Measurements from ENCODE around the gene SLC19A1.

SLC19A1 gene

GRCh38 chr21:45524756-45525152 lies 17.5 kb downstream of the SLC19A1 start:
- TF ChIP-seq FOXM1 (IDR thresholded peaks at IDR 0.05; ENCODE audit: borderline replicate concordance, low read depth) (no peak), TCF12 (IDR thresholded peaks at IDR 0.05; ENCODE audit: low read depth) (no peak), REST (IDR thresholded peaks at IDR 0.05; ENCODE audit: low read depth) (no peak), ZBTB7A (IDR thresholded peaks at IDR 0.05; ENCODE audit: low read depth) (no peak), RAD21 (IDR thresholded peaks at IDR 0.05; ENCODE audit: low read depth) (no peak), CEBPB (IDR thresholded peaks at IDR 0.05) (no peak), TAF1 (IDR thresholded peaks at IDR 0.05; ENCODE audit: low read depth) (no peak), EP300 (IDR thresholded peaks at IDR 0.05; ENCODE audit: borderline replicate concordance) (no peak), YY1 (IDR thresholded peaks at IDR 0.05; ENCODE audit: low read depth) (no peak), EGR1 (IDR thresholded peaks at IDR 0.05) (no peak), TEAD4 (IDR thresholded peaks at IDR 0.05) (no peak)

GRCh38 chr21:45523411-45524101 lies 18.7 kb downstream of the SLC19A1 start:
- TF ChIP-seq TCF12 (IDR thresholded peaks at IDR 0.05; ENCODE audit: low read depth) (no peak), ZBTB7A (IDR thresholded peaks at IDR 0.05; ENCODE audit: low read depth) (no peak), MAX (IDR thresholded peaks at IDR 0.05) (no peak), REST (IDR thresholded peaks at IDR 0.05; ENCODE audit: low read depth) (no peak), TAF1 (IDR thresholded peaks at IDR 0.05; ENCODE audit: low read depth) (no peak), TEAD4 (IDR thresholded peaks at IDR 0.05) (no peak), EP300 (IDR thresholded peaks at IDR 0.05; ENCODE audit: borderline replicate concordance) (no peak), EGR1 (IDR thresholded peaks at IDR 0.05) (no peak), YY1 (IDR thresholded peaks at IDR 0.05; ENCODE audit: low read depth) (no peak), CEBPB (IDR thresholded peaks at IDR 0.05) (no peak), RAD21 (IDR thresholded peaks at IDR 0.05; ENCODE audit: low read depth) (no peak), CREB1 (IDR thresholded peaks at IDR 0.05; ENCODE audit: low read depth) (no peak)

- TF ChIP-seq TAF1 (IDR thresholded peaks at IDR 0.05; ENCODE audit: low read depth), result no peak
- no peak for TF ChIP-seq CEBPB (IDR thresholded peaks at IDR 0.05)
- TF ChIP-seq TEAD4 (IDR thresholded peaks at IDR 0.05), result no peak
- no peak for TF ChIP-seq RAD21 (IDR thresholded peaks at IDR 0.05; ENCODE audit: low read depth)
- no peak for TF ChIP-seq EP300 (IDR thresholded peaks at IDR 0.05; ENCODE audit: borderline replicate concordance)
- no peak for TF ChIP-seq ZBTB7A (IDR thresholded peaks at IDR 0.05; ENCODE audit: low read depth)
- TF ChIP-seq EGR1 (IDR thresholded peaks at IDR 0.05), result no peak
- TF ChIP-seq NFIC (IDR thresholded peaks at IDR 0.05), result no peak
- TF ChIP-seq FOXM1 (IDR thresholded peaks at IDR 0.05; ENCODE audit: borderline replicate concordance, low read depth), result no peak
- TF ChIP-seq REST (IDR thresholded peaks at IDR 0.05; ENCODE audit: low read depth), result no peak
- no peak for TF ChIP-seq YY1 (IDR thresholded peaks at IDR 0.05; ENCODE audit: low read depth)
- no peak for TF ChIP-seq CREB1 (IDR thresholded peaks at IDR 0.05; ENCODE audit: low read depth)
These were observed 19.3 kb downstream of the SLC19A1 start for GRCh38 chr21:45522986-45523385.

- TF ChIP-seq REST (IDR thresholded peaks at IDR 0.05; ENCODE audit: low read depth), result no peak
- TF ChIP-seq YY1 (IDR thresholded peaks at IDR 0.05; ENCODE audit: low read depth), result no peak
- TF ChIP-seq CREB1 (IDR thresholded peaks at IDR 0.05; ENCODE audit: low read depth), result no peak
- no peak for TF ChIP-seq NFIC (IDR thresholded peaks at IDR 0.05)
- TF ChIP-seq EGR1 (IDR thresholded peaks at IDR 0.05), result no peak
- no peak for TF ChIP-seq USF1 (IDR thresholded peaks at IDR 0.05)
- TF ChIP-seq ZBTB7A (IDR thresholded peaks at IDR 0.05; ENCODE audit: low read depth), result no peak
- TF ChIP-seq RAD21 (IDR thresholded peaks at IDR 0.05; ENCODE audit: low read depth), result no peak
- TF ChIP-seq TEAD4 (IDR thresholded peaks at IDR 0.05), result no peak
- TF ChIP-seq EP300 (IDR thresholded peaks at IDR 0.05; ENCODE audit: borderline replicate concordance), result no peak
- no peak for TF ChIP-seq FOXM1 (IDR thresholded peaks at IDR 0.05; ENCODE audit: borderline replicate concordance, low read depth)
- TF ChIP-seq CEBPB (IDR thresholded peaks at IDR 0.05), result no peak
- no peak for TF ChIP-seq TCF12 (IDR thresholded peaks at IDR 0.05; ENCODE audit: low read depth)
These were observed 19.9 kb downstream of the SLC19A1 start for GRCh38 chr21:45522381-45522780.

Data from Ishikawa (cell line).